ENCODE results near the gene BTF3. TPM values are rescaled to one million over a fixed set of nuclear protein-coding genes. Genes with fewer than 3 reads are reported as not detected.
"Not testable (repeated sequence)": the region's sequence is repeated elsewhere in the genome, so short reads cannot be mapped to it uniquely, and the experiment has no call there.

Gene BTF3
- total RNA-seq, 6 experiments from 2014 or later = 637 to 736 (median 692) TPM

DNA sequence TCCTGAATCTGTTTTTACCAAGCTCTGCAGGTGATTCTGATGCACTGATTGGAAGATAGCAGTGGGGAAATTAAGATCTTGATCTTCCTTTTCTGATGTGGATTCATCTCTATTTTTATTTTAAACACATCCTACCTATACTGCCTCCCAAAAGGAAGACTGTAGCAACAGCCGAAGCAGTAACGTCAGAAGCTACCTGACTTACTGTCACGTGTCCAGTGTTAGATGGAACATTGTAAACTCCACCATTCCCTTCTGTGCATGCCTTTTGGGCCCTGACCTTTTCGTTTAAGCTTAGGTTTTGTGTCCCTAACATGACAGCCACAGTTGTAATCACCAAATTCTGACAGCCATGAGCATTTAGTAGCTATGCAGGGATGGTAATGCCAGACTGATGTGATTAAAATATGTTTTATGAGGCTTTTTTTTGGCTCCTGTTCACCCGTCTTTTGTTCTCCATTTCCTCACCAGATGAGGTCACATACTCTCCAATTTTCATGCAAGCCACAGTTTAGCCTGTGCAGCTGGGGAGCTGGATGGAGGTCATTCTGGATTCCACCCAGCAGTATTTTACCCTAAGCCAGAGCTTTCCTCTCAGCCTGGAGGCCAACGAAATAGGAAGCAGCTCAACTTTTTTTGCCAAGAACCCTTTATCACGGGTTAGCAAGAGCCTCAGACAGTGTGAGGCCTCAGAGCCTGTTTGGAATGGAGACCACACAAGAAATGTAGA lies 34.1 kb upstream of the BTF3 start:
- Mint-ChIP-seq H3K9me3 (no peaks in the 10 kb centered on the region), H3K4me1 (ENCODE audit: low read depth) (peaks cover 17% of the 10 kb centered on the region), H3K27ac (no peak overlapping the region), H3K36me3 (ENCODE audit: low read depth) (no peaks in the 10 kb centered on the region), H3K27me3 (ENCODE audit: insufficient read depth) (peaks cover 6% of the 10 kb centered on the region), H3K4me3 (no peak overlapping the region)
- DNase-seq = no peak
- TF ChIP-seq, protein P1, sequence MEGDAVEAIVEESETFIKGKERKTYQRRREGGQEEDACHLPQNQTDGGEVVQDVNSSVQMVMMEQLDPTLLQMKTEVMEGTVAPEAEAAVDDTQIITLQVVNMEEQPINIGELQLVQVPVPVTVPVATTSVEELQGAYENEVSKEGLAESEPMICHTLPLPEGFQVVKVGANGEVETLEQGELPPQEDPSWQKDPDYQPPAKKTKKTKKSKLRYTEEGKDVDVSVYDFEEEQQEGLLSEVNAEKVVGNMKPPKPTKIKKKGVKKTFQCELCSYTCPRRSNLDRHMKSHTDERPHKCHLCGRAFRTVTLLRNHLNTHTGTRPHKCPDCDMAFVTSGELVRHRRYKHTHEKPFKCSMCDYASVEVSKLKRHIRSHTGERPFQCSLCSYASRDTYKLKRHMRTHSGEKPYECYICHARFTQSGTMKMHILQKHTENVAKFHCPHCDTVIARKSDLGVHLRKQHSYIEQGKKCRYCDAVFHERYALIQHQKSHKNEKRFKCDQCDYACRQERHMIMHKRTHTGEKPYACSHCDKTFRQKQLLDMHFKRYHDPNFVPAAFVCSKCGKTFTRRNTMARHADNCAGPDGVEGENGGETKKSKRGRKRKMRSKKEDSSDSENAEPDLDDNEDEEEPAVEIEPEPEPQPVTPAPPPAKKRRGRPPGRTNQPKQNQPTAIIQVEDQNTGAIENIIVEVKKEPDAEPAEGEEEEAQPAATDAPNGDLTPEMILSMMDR (IDR thresholded peaks at IDR 0.05) = no peak

DNA sequence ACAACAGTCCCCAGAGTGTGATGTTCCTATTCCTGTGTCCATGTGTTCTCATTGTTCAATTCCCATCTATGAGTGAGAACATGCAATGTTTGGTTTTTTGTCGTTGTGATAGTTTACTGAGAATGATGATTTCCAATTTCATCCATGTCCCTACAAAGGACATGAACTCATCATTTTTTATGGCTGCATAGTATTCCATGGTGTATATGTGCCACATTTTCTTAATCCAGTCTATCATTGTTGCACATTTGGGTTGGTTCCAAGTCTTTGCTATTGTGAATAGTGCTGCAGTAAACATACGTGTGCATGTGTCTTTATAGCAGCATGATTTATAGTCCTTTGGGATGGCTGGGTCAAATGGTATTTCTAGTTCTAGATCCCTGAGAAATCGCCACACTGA lies 29.6 kb upstream of the BTF3 start:
- not testable (repeated sequence) for H3K27ac Mint-ChIP-seq; H3K27me3 Mint-ChIP-seq (ENCODE audit: insufficient read depth); DNase-seq; H3K4me3 Mint-ChIP-seq; H3K36me3 Mint-ChIP-seq (ENCODE audit: low read depth); H3K4me1 Mint-ChIP-seq (ENCODE audit: low read depth); H3K9me3 Mint-ChIP-seq

DNA sequence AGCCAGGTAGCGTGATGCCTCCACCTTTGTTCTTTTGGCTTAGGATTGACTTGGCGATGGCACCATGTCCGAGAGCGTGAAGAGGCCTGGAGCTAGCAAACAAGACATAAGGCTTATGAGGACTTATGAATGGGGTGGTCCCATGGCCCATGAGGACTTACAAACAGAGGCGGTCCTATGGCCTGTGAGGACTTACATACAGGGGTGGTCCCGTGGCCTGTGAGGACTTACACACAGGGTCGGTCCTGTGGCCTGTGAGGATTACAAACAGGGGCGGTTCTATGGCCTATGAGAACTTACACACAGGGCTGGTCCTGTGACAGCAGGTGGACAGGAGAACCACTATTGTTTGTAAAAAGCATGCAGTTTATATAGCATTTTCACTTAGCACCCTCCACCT lies 28.4 kb upstream of the BTF3 start:
- TF ChIP-seq, protein P1 (IDR thresholded peaks at IDR 0.05) = no peak
- Mint-ChIP-seq H3K36me3 (ENCODE audit: low read depth) (no peaks in the 10 kb centered on the region), H3K9me3 (no peaks in the 10 kb centered on the region), H3K4me1 (ENCODE audit: low read depth) (no peaks in the 10 kb centered on the region), H3K4me3 (no peak overlapping the region), H3K27ac (no peak overlapping the region), H3K27me3 (ENCODE audit: insufficient read depth) (peaks cover 3% of the 10 kb centered on the region)
- DNase-seq = no peak

DNA sequence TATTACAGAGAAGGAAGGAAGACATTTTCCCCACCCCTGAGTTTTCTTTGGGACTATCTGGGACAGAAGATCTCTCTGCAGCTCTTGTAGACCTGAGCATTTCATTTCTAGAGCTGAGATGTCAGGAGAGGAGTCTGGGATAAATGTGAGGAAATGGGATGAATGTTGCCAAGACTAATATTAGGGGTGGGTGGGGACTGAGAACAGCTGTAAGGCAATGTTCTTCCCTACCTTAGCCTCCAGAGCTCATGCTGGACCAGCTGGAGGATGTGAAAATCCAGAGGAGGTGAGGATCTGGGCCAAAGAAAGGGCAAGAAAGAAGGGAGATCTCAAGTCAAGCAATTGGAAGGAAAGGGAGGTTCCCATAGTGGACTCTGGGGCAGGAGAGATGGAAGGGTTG lies 26.6 kb upstream of the BTF3 start:
- no peak for DNase-seq
- TF ChIP-seq, protein P1 (IDR thresholded peaks at IDR 0.05) = no peak
- no peak overlapping the region for H3K27ac Mint-ChIP-seq
- no peaks in the 10 kb centered on the region for H3K4me1 Mint-ChIP-seq (ENCODE audit: low read depth)
- H3K9me3 Mint-ChIP-seq = no peaks in the 10 kb centered on the region
- peaks cover 1% of the 10 kb centered on the region; the same call in 1 of the 2 replicates for H3K27me3 Mint-ChIP-seq (ENCODE audit: insufficient read depth)
- H3K36me3 Mint-ChIP-seq (ENCODE audit: low read depth) = no peaks in the 10 kb centered on the region
- H3K4me3 Mint-ChIP-seq = no peak overlapping the region

DNA sequence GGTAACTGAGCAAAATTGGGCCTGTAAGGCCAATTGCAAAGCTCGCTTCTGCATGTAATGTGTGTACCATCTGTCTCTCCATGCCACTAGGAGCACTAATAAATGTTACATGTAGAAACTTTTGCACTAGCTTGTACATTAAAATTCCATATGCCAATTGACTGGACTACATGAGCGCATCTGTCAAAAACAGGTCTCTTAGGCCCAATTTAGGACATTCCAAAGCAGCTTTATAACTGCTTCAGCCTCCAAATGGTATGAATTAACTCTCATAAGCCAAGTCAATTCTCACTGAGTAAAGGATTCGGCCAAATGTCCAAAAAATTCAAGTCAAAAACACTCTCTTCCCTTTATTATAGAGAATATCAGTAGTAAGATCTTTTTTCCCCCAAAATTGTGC lies 26.1 kb upstream of the BTF3 start:
- no peaks in the 10 kb centered on the region for H3K4me1 Mint-ChIP-seq (ENCODE audit: low read depth)
- no peak for DNase-seq
- no peaks in the 10 kb centered on the region for H3K36me3 Mint-ChIP-seq (ENCODE audit: low read depth)
- H3K4me3 Mint-ChIP-seq = no peak overlapping the region
- H3K9me3 Mint-ChIP-seq = no peaks in the 10 kb centered on the region
- H3K27me3 Mint-ChIP-seq (ENCODE audit: insufficient read depth) = peaks cover 1% of the 10 kb centered on the region; the same call in 1 of the 2 replicates
- TF ChIP-seq, protein P1 (IDR thresholded peaks at IDR 0.05) = no peak
- no peak overlapping the region for H3K27ac Mint-ChIP-seq

DNA sequence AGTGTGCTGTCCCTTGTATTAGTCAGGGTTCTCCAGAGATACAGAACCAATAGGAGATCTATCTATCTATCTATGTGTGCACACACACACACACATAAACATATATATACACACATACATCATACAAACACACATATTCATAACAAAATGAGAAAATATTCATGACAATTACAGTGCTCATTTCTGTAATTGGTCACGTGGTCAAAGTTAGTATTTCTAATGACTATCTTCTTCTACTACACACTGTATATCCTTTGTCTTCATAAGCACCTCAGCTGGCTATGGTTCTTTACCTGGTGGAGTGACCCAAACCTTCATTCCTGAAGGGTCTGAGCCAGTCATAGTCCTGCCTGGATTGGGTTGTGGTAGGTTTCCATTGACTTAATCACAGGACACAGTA lies 17.7 kb upstream of the BTF3 start:
- Mint-ChIP-seq H3K27me3 (ENCODE audit: insufficient read depth) (no peaks in the 10 kb centered on the region; the same call in 1 of the 2 replicates), H3K4me3 (no peak overlapping the region), H3K36me3 (ENCODE audit: low read depth) (no peaks in the 10 kb centered on the region), H3K4me1 (ENCODE audit: low read depth) (peaks cover 22% of the 10 kb centered on the region), H3K27ac (no peak overlapping the region), H3K9me3 (no peaks in the 10 kb centered on the region)
- TF ChIP-seq, protein P1 (IDR thresholded peaks at IDR 0.05) = no peak
- DNase-seq = no peak
